ENCODE data around the gene SEC24D. TPM values are rescaled to one million over a fixed set of nuclear protein-coding genes. Genes with fewer than 3 reads are reported as not detected.

Gene SEC24D
- total RNA-seq, 1 experiment from 2014 or later, result 61.5 TPM

DNA sequence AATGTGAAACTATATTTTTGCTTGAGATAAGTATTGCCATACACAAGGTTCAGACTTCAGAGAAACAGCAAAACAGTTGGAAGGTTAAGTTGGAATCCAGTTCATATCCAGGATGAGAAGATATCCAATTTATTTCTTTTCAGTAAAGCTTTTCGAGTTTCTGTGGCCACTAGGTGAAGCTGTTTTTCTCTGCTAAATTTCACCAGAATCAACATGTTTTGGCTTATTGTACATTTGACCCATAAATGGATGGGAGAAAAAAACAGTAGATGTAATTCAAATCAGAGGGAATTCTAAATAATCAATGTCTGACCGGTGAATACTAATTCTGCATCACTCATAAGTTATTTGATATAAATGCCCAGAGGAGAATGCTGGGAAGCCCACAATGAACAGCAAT lies 159.8 kb downstream of the SEC24D start:
- H3K27ac ChIP-seq (ENCODE audit: insufficient read length, low read depth, low read length), result no peak overlapping the region
- Mint-ChIP-seq H3K4me3 (no peak overlapping the region), H3K27ac (no peak overlapping the region), H3K9me3 (no peaks in the 10 kb centered on the region), H3K4me1 (peaks cover 0 to 3% of the 10 kb centered on the region in 2 experiments; a peak in 2 of 4 replicates), H3K36me3 (ENCODE audit: insufficient read depth in 1 of 3, low read depth in 3 of 3) (no peaks in the 10 kb centered on the region), H3K27me3 (ENCODE audit: low read depth) (peaks cover 2% of the 10 kb centered on the region; the same call in 1 of the 2 replicates)
- H2BK12ac ChIP-seq (ENCODE audit: insufficient read length, low read depth, low read length), result no peak overlapping the region
- H4K91ac ChIP-seq (ENCODE audit: insufficient read length, low read depth, low read length), result no peak overlapping the region
- H3K9ac ChIP-seq (ENCODE audit: extremely low read depth, insufficient read length, low read length), result no peak overlapping the region
- H2BK120ac ChIP-seq (ENCODE audit: low read depth, low read length, poor library complexity, severe bottlenecking), result no peak overlapping the region
- no peak overlapping the region for H3K4ac ChIP-seq (ENCODE audit: low read depth, low read length)
- no peak overlapping the region for H4K5ac ChIP-seq (ENCODE audit: insufficient read length, low read depth, low read length)
- no peak overlapping the region for H3K14ac ChIP-seq (ENCODE audit: insufficient read depth, low read length)
- no peak overlapping the region for H3K4me2 ChIP-seq (ENCODE audit: insufficient read depth, insufficient read length, low read length)
- no peaks in the 10 kb centered on the region for H3K79me2 ChIP-seq (ENCODE audit: insufficient read depth, low read length)
- H3K27me3 ChIP-seq (ENCODE audit: insufficient read depth, low read length), result no peaks in the 10 kb centered on the region
- no peak overlapping the region for H2AK5ac ChIP-seq (ENCODE audit: insufficient read length, low read length)
- H3K18ac ChIP-seq (ENCODE audit: insufficient read length, low read depth, low read length), result no peak overlapping the region
- TF ChIP-seq, protein P1, sequence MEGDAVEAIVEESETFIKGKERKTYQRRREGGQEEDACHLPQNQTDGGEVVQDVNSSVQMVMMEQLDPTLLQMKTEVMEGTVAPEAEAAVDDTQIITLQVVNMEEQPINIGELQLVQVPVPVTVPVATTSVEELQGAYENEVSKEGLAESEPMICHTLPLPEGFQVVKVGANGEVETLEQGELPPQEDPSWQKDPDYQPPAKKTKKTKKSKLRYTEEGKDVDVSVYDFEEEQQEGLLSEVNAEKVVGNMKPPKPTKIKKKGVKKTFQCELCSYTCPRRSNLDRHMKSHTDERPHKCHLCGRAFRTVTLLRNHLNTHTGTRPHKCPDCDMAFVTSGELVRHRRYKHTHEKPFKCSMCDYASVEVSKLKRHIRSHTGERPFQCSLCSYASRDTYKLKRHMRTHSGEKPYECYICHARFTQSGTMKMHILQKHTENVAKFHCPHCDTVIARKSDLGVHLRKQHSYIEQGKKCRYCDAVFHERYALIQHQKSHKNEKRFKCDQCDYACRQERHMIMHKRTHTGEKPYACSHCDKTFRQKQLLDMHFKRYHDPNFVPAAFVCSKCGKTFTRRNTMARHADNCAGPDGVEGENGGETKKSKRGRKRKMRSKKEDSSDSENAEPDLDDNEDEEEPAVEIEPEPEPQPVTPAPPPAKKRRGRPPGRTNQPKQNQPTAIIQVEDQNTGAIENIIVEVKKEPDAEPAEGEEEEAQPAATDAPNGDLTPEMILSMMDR (conservative IDR thresholded peaks at IDR 0.05), result no peak; the same call in 2 of the 3 replicates
- H3K56ac ChIP-seq (ENCODE audit: insufficient read length, low read depth, low read length), result no peak overlapping the region
- H3K4me1 ChIP-seq (ENCODE audit: insufficient read depth, low read length), result no peaks in the 10 kb centered on the region
- no peak overlapping the region for H3T11ph ChIP-seq (ENCODE audit: low read length)
- no peak overlapping the region for H2BK5ac ChIP-seq (ENCODE audit: insufficient read length, low read length)
- no peaks in the 10 kb centered on the region for H4K20me1 ChIP-seq (ENCODE audit: control insufficient read depth, insufficient read depth, insufficient read length)
- H2BK20ac ChIP-seq (ENCODE audit: low read depth, low read length, poor library complexity, severe bottlenecking), result no peak overlapping the region
- H3K23ac ChIP-seq (ENCODE audit: insufficient read length, low read depth, low read length), result no peak overlapping the region
- H2AFZ ChIP-seq (ENCODE audit: low read length), result no peak overlapping the region
- no CpG with 5 or more reads among the region's 2 CpGs for WGBS (ENCODE audit: extremely low coverage, insufficient read length, low lambda C conversion rate)
- no peaks in the 10 kb centered on the region for H3K23me2 ChIP-seq (ENCODE audit: insufficient read length, low read depth, low read length, poor library complexity, severe bottlenecking)
- no peak overlapping the region for H4K8ac ChIP-seq (replicated peaks; ENCODE audit: insufficient read length, low read depth, low read length)
- H2BK15ac ChIP-seq (ENCODE audit: low read depth, low read length), result no peak overlapping the region
- no peaks in the 10 kb centered on the region for H3K9me3 ChIP-seq (ENCODE audit: control insufficient read depth, low read depth, low read length)
- DNase-seq, result no peak
- no peaks in the 10 kb centered on the region for H3K79me1 ChIP-seq (ENCODE audit: insufficient read depth, low read depth, low read length, poor library complexity, severe bottlenecking)

Other genes with a start within 250 kb of the SEC24D start
- 52.7 and 53.3 TPM in 2 replicates for gene METTL14, start 150.7 kb downstream of the SEC24D start, total RNA-seq (2021)
- gene SYNPO2, start 52.7 kb upstream of the SEC24D start, total RNA-seq (2021), result 1.1 and 1.2 TPM in 2 replicates